Loucy (cell line): ENCODE results near the gene REPS2.
"Not testable (repeated sequence)": the region's sequence is repeated elsewhere in the genome, so short reads cannot be mapped to it uniquely, and the experiment has no call there.

Experiments used
- H2AFZ ChIP-seq: fragments of 200-600 bp; sonication (generic); 2 replicates; pipeline ENCODE4 v1.6.0; 2016; ENCODE audit warnings: antibody characterized with exemption, mild to moderate bottlenecking, low read length, moderate library complexity
- H3F3A ChIP-seq: fragments of 200-600 bp; 2 replicates; pipeline ENCODE4 v1.6.0; 2016; ENCODE audit warnings: antibody characterized with exemption, low read depth, mild to moderate bottlenecking
- H3K27me3 ChIP-seq: fragments of 200-600 bp; sonication (generic); 2 replicates; pipeline ENCODE4 v1.6.1; 2014; ENCODE audit warnings: low read length, mild to moderate bottlenecking; ENCODE audit not compliant: insufficient read depth, poor library complexity, severe bottlenecking
- H3K36me3 ChIP-seq: fragments of 200-600 bp; sonication (generic); 2 replicates; pipeline ENCODE4 v1.6.1; 2016; ENCODE audit warnings: low read length; ENCODE audit not compliant: insufficient read depth
- H3K4me1 ChIP-seq: fragments of 200-600 bp; sonication (generic); 2 replicates; pipeline ENCODE4 v1.5.1; 2014; ENCODE audit warnings: low read length, mild to moderate bottlenecking; ENCODE audit not compliant: insufficient read depth, poor library complexity, severe bottlenecking
- H3K4me2 ChIP-seq: fragments of 200-600 bp; sonication (generic); 2 replicates; pipeline ENCODE4 v1.6.0; 2014; ENCODE audit warnings: antibody characterized with exemption, low read length, low read depth, mild to moderate bottlenecking; ENCODE audit not compliant: poor library complexity, severe bottlenecking
- H3K4me3 ChIP-seq: fragments of 200-600 bp; sonication (generic); 2 replicates; pipeline ENCODE4 v1.5.1; 2014; ENCODE audit warnings: low read length, mild to moderate bottlenecking, mixed read lengths; ENCODE audit not compliant: poor library complexity, severe bottlenecking
- H3K79me2 ChIP-seq: fragments of 200-600 bp; sonication (generic); 2 replicates; pipeline ENCODE4 v1.6.1; 2014; ENCODE audit warnings: low read length; ENCODE audit not compliant: insufficient read depth
- H3K9ac ChIP-seq: fragments of 200-600 bp; sonication (generic); 2 replicates; pipeline ENCODE4 v1.6.0; 2014; ENCODE audit warnings: mild to moderate bottlenecking, low read depth, low read length, moderate library complexity; ENCODE audit not compliant: poor library complexity, severe bottlenecking
- H3K9me2 ChIP-seq: fragments of 200-600 bp; sonication (generic); replicated peaks from 2 replicates; pipeline ENCODE4 v1.6.1; 2016; ENCODE audit warnings: low read depth, low read length, mixed read lengths
- H3K9me3 ChIP-seq: fragments of 200-600 bp; sonication (generic); 2 replicates; pipeline ENCODE4 v1.6.1; 2014; ENCODE audit warnings: mild to moderate bottlenecking, antibody characterized with exemption, low read length, low read depth; ENCODE audit not compliant: insufficient read depth
- H4K20me1 ChIP-seq: fragments of 200-600 bp; sonication (generic); 2 replicates; pipeline ENCODE4 v1.6.0; 2014; ENCODE audit warnings: antibody characterized with exemption, low read length, mild to moderate bottlenecking; ENCODE audit not compliant: insufficient read depth, poor library complexity, severe bottlenecking
- EZH2phosphoT487 ChIP-seq: fragments of 200-600 bp; IDR thresholded peaks from 2 replicates; pipeline ENCODE4 v1.6.1; 2018; ENCODE audit warnings: antibody characterized with exemption, mild to moderate bottlenecking, moderate library complexity, borderline replicate concordance
- TF ChIP-seq, protein P1 (sequence below): fragments of 200-600 bp; sonication (generic); conservative IDR thresholded peaks from 2 replicates; pipeline ENCODE4 v1.5.1; 2014; ENCODE audit warnings: mild to moderate bottlenecking, antibody characterized with exemption, low read length

Gene REPS2

DNA sequence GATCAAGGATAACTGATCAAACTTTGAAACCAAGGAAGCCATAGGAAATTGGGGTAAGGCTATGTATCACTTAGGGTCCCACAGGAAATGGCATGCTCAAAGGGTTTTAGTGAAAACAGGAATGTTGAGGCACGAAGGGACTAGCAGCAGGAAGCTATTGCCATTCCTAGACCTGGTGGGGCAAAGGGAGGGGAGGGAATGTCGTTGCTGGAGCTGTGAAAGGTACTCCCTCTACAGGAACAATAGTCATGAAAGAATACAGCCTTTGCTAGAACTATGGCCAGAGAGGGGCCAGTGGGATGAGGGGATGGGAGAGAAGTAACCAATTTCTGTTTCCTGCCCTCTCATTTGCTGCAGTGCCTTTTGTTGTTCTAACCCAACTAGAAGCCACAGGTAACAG lies 11.9 kb downstream of the REPS2 start:
- Histone ChIP-seq H3F3A (no peaks in the 10 kb centered on the region), H3K4me1 (no peaks in the 10 kb centered on the region), H3K9me3 (no peaks in the 10 kb centered on the region), H3K27me3 (no peaks in the 10 kb centered on the region), H3K79me2 (no peaks in the 10 kb centered on the region), H3K9ac (no peak overlapping the region), H3K36me3 (no peaks in the 10 kb centered on the region), H3K4me2 (no peak overlapping the region), H4K20me1 (no peaks in the 10 kb centered on the region), H3K4me3 (no peak overlapping the region), H3K9me2 (no peaks in the 10 kb centered on the region), H2AFZ (no peak overlapping the region)
- TF ChIP-seq, protein P1, sequence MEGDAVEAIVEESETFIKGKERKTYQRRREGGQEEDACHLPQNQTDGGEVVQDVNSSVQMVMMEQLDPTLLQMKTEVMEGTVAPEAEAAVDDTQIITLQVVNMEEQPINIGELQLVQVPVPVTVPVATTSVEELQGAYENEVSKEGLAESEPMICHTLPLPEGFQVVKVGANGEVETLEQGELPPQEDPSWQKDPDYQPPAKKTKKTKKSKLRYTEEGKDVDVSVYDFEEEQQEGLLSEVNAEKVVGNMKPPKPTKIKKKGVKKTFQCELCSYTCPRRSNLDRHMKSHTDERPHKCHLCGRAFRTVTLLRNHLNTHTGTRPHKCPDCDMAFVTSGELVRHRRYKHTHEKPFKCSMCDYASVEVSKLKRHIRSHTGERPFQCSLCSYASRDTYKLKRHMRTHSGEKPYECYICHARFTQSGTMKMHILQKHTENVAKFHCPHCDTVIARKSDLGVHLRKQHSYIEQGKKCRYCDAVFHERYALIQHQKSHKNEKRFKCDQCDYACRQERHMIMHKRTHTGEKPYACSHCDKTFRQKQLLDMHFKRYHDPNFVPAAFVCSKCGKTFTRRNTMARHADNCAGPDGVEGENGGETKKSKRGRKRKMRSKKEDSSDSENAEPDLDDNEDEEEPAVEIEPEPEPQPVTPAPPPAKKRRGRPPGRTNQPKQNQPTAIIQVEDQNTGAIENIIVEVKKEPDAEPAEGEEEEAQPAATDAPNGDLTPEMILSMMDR: no peak
- TF ChIP-seq EZH2phosphoT487: no peak

- not testable (repeated sequence) for H3K4me1 ChIP-seq, H4K20me1 ChIP-seq, H3K4me3 ChIP-seq, H3K4me2 ChIP-seq, H3K79me2 ChIP-seq, H2AFZ ChIP-seq, H3K27me3 ChIP-seq, H3K36me3 ChIP-seq, H3F3A ChIP-seq, H3K9me2 ChIP-seq, H3K9me3 ChIP-seq, H3K9ac ChIP-seq
Measured at GRCh38 chrX:16962661-16963060, 16.2 kb downstream of the REPS2 start.

DNA sequence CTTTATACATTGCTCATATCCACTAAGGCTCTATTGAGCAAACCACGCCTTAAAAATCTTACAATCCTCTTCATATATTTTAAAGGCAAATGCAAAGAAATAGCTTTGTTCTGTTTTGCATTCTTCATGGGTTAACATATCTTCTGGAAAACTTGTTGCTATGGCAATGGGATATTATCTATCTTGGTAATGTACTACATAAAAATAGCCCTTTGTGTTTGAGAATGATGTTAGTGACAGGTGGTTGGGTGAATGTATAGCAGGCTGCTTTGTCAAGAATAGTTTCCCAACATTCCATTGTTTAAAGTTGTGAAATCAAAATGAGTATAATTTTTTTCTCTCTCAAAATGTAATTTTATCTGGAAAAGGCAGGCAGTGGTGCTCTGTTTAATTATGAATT lies 16.8 kb downstream of the REPS2 start:
- Histone ChIP-seq H3K4me1 (no peaks in the 10 kb centered on the region), H3K9ac (no peak overlapping the region), H3K4me3 (no peak overlapping the region), H2AFZ (no peak overlapping the region), H4K20me1 (no peaks in the 10 kb centered on the region), H3F3A (no peaks in the 10 kb centered on the region), H3K9me2 (no peaks in the 10 kb centered on the region), H3K36me3 (no peaks in the 10 kb centered on the region), H3K27me3 (no peaks in the 10 kb centered on the region), H3K9me3 (no peaks in the 10 kb centered on the region), H3K4me2 (no peak overlapping the region), H3K79me2 (no peaks in the 10 kb centered on the region)
- TF ChIP-seq EZH2phosphoT487: no peak
- TF ChIP-seq, protein P1: no peak

- H3K9ac ChIP-seq, H3K79me2 ChIP-seq, H3K27me3 ChIP-seq, H3K4me2 ChIP-seq, H3K4me3 ChIP-seq, H3F3A ChIP-seq, H3K9me2 ChIP-seq, H3K36me3 ChIP-seq, H3K4me1 ChIP-seq, H2AFZ ChIP-seq, H3K9me3 ChIP-seq, H4K20me1 ChIP-seq: not testable (repeated sequence)
Measured at GRCh38 chrX:16964976-16965375, 18.5 kb downstream of the REPS2 start.
